GM10266 (cell line): ENCODE measurements around the gene LIN7C.

ENCODE experiments used
- DNase-seq: peaks from one replicate; pipeline ENCODE4 v3.0.0; 2012; ENCODE audit errors: extremely low spot score
- TF ChIP-seq, protein P1 (sequence below): IDR thresholded peaks from 2 replicates; pipeline ENCODE4 v1.5.1; 2012; ENCODE audit warnings: mild to moderate bottlenecking, low read depth; ENCODE audit not compliant: control insufficient read depth, insufficient read depth; ENCODE audit errors: missing control alignments

LIN7C gene

DNA sequence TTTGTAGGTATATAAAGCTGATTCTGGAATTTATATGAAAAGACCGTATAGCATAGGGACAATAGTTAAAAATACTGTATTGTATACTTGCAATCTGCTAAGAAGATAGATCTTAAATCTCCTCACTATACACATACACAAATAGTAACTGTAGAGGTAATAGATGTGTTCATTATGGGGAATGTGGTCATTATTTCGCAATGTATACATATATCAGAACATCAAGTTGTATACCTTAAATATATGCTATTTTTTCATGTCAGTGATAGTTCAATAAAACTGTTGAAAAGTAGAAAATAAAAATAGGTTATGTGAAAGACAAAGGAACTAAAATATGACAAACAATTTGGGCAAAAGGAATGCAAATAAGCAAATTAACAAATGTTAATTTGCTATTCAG, 35.2 kb upstream of the LIN7C start:
- DNase-seq: no peak
- TF ChIP-seq, protein P1, sequence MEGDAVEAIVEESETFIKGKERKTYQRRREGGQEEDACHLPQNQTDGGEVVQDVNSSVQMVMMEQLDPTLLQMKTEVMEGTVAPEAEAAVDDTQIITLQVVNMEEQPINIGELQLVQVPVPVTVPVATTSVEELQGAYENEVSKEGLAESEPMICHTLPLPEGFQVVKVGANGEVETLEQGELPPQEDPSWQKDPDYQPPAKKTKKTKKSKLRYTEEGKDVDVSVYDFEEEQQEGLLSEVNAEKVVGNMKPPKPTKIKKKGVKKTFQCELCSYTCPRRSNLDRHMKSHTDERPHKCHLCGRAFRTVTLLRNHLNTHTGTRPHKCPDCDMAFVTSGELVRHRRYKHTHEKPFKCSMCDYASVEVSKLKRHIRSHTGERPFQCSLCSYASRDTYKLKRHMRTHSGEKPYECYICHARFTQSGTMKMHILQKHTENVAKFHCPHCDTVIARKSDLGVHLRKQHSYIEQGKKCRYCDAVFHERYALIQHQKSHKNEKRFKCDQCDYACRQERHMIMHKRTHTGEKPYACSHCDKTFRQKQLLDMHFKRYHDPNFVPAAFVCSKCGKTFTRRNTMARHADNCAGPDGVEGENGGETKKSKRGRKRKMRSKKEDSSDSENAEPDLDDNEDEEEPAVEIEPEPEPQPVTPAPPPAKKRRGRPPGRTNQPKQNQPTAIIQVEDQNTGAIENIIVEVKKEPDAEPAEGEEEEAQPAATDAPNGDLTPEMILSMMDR: no peak

DNA sequence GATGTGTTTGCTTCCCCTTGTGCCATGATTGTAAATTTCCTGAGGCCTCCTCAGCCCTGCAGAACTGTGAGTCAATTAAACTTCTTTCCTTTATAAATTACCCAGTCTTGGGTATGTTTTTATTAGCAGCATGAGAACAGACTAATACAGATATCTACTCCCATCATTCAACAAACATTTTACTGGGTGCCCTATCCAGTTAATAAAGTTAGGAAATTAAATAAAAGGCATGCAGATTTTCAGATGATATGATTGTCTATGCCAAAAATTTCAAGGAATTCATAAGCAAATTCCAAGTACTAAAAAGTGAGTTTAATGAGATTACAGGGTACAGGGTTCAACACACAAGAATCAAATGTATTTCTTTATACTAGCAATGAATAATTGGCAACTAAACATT, 33.5 kb upstream of the LIN7C start:
- DNase-seq: no peak
- TF ChIP-seq, protein P1: no peak

DNA sequence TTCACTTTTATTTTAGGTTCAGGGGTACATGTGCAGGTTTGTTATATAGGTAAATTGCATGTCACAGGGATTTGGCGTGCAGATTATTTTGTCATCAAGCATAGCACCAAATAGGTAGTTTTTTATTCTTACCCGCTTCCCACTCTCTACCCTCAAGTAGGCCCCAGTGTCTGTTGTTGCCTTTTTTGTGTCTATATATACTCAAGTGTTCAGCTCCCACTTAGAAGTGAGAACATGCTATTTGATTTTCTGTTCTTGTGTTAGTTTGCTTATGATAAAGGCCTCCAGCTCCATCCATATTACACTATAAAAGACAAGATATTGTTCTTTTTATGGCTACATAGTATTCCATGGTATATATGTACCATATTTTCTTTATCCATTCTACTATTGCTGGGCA, 28.5 kb upstream of the LIN7C start:
- no peak for DNase-seq
- TF ChIP-seq, protein P1: no peak

DNA sequence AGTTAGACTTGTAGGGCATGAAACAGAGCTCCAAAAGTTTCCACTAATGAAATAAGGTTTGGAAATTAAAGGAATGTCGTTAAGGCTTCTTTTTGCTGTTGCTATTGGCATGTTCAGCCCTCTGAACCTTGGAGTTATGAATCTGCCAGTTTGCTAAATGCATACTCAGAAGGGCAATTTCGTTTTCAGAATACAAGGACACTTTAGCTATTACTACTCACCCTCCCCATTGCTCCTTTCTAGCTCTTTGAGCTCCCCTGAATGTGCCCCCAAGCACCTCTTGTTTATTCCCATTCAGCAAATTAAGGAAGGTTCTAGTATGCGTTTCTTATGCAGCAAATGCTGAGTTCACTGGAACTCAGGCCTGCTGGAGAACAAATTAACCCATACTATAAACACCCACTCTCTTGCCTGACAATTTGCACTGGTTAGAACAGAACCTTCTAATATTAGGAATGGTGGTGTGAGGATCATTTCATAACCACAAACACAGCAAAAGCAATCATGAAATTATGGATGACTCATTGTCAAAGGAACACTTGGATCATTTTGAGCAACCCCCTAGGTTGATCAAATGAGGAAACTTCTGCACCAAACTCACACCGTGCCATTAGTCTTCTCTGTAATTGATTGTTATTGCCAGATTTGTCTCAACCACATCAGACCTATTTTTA, 26.2 kb upstream of the LIN7C start:
- no peak for DNase-seq
- TF ChIP-seq, protein P1: no peak

DNA sequence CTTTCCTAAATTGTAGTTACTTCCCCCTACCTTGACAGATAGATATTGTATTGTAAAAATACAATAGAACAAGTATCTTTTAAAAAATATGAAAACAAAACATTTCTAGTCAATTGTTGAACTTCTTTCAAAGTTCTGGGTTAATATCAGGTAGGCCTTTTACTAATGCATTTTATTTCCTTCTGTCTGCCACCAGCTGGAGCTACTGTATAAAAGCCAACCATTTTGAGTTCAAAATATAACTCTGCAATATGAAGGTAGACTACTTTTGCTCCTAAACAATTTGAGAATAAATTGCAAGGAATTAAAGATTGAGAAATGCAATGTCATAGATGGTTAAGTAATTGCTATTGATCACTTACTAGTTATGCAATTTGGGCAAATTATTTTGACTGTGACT, 22.1 kb upstream of the LIN7C start:
- TF ChIP-seq, protein P1: no peak
- no peak for DNase-seq

DNA sequence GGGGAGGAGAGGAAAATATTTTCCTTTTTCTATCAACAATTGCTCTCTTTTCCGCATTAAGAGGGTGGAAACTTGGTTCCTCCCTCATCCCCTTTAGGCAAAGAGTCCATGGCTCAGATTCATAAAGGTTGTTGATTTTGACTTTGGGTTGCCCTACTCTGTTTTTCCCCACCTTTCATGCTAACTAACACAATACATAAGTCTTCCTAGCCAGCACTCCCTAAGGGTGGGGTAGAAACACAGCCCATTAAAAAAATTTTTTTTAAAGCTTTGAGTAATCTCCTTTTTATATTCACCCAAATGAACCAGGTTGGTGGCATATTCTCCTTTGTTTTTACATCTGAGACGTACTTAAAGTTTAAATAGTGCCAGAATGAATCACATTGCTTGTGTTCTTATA, 20.0 kb upstream of the LIN7C start:
- TF ChIP-seq, protein P1: no peak
- DNase-seq: no peak

DNA sequence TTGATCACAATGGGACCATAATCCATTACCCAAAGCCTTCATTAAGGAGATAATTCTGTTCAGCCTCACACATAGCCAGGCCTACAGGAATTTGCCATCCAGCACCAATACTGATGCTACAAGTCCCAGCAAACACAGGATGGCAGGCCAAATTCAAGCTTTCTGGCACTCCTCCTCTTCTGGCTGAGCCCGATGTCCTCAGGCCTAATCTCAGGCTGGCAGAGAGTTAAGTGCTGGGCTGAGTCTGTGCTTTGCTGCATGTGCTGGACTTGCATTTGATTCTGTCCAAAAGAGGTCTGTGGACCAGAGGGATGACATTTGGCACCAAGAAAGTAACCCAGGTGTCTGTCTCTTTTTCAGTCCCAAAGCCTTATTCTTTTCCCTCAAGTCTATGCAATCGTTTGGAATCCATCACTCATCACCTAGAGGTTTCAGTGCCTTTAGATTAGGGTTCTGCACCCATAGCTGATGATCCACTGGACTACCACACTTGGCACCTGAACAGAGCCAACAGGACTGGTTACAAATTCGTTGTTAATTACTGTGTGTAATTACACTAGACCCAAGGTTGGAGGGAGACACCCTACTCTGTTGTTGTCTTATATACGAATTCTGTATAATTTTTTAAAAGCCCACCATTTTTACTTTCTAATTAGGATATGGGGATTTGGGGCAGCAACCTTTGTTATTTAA, 19.4 kb upstream of the LIN7C start:
- TF ChIP-seq, protein P1: no peak
- no peak for DNase-seq
